ES-I3 (cell line): ENCODE results near the gene UBAP1.
"Not testable (repeated sequence)": the region's sequence is repeated elsewhere in the genome, so short reads cannot be mapped to it uniquely, and the experiment has no call there.

ENCODE experiments used
- H3K36me3 ChIP-seq: 2 replicates; pipeline ENCODE4 v1.6.1; 2013; ENCODE audit warnings: mild to moderate bottlenecking, low read length, control low read depth, moderate library complexity; ENCODE audit not compliant: insufficient read depth
- H3K4me1 ChIP-seq: 2 replicates; pipeline ENCODE4 v1.6.1; 2013; ENCODE audit warnings: mild to moderate bottlenecking, control low read depth, low read length; ENCODE audit not compliant: insufficient read depth
- H3K9ac ChIP-seq: 2 replicates; pipeline ENCODE4 v1.6.1; 2013; ENCODE audit warnings: low read depth, mild to moderate bottlenecking, low read length, moderate library complexity
- H3K9me3 ChIP-seq: 2 replicates; pipeline ENCODE4 v1.6.1; 2013; ENCODE audit warnings: mild to moderate bottlenecking, low read length, moderate library complexity; ENCODE audit not compliant: control insufficient read depth, insufficient read depth

Gene UBAP1

DNA sequence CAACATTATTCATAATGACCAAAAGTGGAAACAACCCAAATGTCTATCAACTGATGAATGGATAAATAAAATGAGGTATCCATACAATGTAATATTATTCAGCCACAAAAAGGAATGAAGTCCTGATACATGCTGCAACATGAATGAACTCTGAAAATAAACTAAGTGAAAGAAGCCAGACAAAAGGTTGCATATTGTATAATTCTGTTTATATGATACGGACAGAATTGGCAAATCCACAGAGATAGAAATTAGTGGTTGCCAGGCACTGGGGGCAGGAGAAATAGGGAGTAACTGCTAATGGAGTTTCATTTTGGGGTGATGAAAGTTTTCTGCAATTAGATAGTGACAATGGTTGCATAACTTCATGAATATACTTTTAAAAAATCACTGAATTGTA is 103.3 kb downstream of the UBAP1 start:
- Histone ChIP-seq H3K36me3 (no peaks in the 10 kb centered on the region), H3K4me1 (no peaks in the 10 kb centered on the region), H3K9me3 (no peaks in the 10 kb centered on the region), H3K9ac (no peak overlapping the region)

GRCh38 chr9:34289159-34289558 is 110.3 kb downstream of the UBAP1 start:
- Histone ChIP-seq H3K4me1 (no peaks in the 10 kb centered on the region), H3K36me3 (no peaks in the 10 kb centered on the region), H3K9ac (no peak overlapping the region), H3K9me3 (no peaks in the 10 kb centered on the region)

DNA sequence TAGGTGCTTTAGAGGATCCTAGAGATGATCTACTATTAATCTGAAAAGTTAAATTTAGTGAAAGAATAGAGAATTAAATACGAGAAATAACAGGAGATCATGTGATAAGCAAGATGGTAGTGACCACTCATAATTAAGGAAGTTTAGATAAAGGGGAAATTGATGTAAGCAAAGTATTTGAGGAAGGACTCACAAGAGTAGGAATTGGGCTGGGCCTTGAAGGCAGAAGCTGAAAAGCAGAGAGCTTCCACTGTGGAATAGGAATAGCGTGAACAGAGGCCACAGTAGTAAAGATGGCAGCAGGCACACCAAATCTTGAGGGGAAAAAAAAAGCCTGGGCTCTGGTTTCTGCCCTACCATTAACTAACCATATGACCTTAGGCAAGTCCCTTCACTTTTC is 112.2 kb downstream of the UBAP1 start:
- no peaks in the 10 kb centered on the region for H3K9me3 ChIP-seq

DNA sequence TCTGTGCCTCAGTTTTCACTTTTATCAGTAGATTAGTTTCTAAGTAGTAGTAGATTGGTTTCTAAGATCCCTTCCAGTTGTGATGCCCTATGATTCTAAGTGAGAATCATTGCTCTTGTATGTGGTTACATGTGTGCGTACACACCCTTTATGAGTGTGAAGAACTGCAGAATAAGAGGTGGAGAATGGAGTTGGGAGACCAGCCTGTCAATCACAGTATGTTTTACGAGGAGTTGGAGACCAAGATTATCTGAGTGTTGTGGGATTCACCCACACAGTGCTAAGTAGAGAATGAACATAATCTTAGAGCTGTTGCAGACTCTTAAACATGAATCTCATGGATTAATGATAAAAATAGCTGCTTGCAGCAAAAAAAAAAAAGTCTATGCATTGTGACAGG is 112.6 kb downstream of the UBAP1 start:
- no peaks in the 10 kb centered on the region for H3K9me3 ChIP-seq
- no peaks in the 10 kb centered on the region for H3K36me3 ChIP-seq
- no peaks in the 10 kb centered on the region for H3K4me1 ChIP-seq
- H3K9ac ChIP-seq = no peak overlapping the region

More for the DNA sequence above, 112.2 kb downstream of the UBAP1 start:
- Histone ChIP-seq H3K9ac (no peak overlapping the region), H3K4me1 (no peaks in the 10 kb centered on the region), H3K36me3 (no peaks in the 10 kb centered on the region)

DNA sequence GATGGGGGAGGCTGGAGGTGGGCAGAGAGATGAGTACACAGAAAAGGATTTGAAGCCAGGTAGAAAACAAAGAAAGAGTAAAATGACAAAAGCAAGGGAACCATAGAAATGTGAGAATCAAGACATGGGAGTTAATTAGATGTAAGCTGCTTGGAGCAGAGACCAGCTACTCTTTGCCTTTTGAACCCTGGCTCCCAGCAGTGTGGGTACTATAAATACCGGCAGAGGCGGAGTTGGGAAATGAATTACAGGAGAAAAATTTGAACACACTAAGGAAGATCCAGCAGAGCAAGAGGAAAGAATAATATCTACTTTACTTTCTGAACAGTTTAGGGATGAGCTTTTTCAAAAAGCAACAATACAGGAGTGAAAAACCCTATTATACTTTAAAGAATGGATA is 113.7 kb downstream of the UBAP1 start:
- Histone ChIP-seq H3K9me3 (no peaks in the 10 kb centered on the region), H3K4me1 (no peaks in the 10 kb centered on the region), H3K36me3 (no peaks in the 10 kb centered on the region), H3K9ac (no peak overlapping the region)

- not testable (repeated sequence) for H3K4me1 ChIP-seq, H3K9ac ChIP-seq, H3K9me3 ChIP-seq, H3K36me3 ChIP-seq
Observed at GRCh38 chr9:34301064-34301463, 122.2 kb downstream of the UBAP1 start.
